Cardiac fibroblast (primary cell): ENCODE measurements around the gene NKPD1.

ENCODE experiments used
- DNase-seq, 2 donors: peaks; one replicate each; pipeline versions ENCODE4 v3.0.0 to v3.0.0-alpha.2; 2010; ENCODE audit warnings: low read depth in 2 of 2
- H3K4me3 ChIP-seq, 2 donors: replicated peaks in 1 of 2; 1 replicate in 1 of 2; 2 replicates in 1 of 2; pipeline ENCODE4 v1.5.1; 2011; ENCODE audit warnings: low read depth in 2 of 2, low read length in 2 of 2, mild to moderate bottlenecking in 2 of 2, moderate library complexity in 1 of 2
- TF ChIP-seq, protein P1 (sequence below): IDR thresholded peaks from one replicate; pipeline ENCODE4 v1.5.1; 2011; ENCODE audit warnings: low read depth, mild to moderate bottlenecking, low read length, inconsistent platforms

NKPD1 gene

DNA sequence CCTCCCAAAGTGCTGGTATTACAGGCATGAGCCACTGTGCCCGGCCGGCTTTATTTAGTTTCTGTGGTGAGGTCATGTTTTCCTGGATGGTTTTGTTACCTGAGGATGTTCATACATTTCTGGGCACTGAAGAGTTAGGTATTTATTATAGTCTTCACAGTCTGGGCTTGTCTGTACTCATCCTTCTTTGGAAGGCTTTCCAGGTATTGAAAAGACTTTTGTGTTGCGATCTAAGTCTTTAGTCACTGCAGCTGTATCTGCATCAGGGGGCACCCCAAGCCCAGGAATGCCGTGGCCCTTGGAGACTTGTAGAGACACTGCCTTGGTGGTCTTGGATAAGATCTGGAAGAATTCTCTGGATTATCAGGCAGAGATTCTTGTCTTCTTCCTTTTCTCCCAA lies 30.6 kb upstream of the NKPD1 start:
- no peak for DNase-seq
- H3K4me3 ChIP-seq, result no peak overlapping the region
- TF ChIP-seq, protein P1, sequence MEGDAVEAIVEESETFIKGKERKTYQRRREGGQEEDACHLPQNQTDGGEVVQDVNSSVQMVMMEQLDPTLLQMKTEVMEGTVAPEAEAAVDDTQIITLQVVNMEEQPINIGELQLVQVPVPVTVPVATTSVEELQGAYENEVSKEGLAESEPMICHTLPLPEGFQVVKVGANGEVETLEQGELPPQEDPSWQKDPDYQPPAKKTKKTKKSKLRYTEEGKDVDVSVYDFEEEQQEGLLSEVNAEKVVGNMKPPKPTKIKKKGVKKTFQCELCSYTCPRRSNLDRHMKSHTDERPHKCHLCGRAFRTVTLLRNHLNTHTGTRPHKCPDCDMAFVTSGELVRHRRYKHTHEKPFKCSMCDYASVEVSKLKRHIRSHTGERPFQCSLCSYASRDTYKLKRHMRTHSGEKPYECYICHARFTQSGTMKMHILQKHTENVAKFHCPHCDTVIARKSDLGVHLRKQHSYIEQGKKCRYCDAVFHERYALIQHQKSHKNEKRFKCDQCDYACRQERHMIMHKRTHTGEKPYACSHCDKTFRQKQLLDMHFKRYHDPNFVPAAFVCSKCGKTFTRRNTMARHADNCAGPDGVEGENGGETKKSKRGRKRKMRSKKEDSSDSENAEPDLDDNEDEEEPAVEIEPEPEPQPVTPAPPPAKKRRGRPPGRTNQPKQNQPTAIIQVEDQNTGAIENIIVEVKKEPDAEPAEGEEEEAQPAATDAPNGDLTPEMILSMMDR, result no peak

DNA sequence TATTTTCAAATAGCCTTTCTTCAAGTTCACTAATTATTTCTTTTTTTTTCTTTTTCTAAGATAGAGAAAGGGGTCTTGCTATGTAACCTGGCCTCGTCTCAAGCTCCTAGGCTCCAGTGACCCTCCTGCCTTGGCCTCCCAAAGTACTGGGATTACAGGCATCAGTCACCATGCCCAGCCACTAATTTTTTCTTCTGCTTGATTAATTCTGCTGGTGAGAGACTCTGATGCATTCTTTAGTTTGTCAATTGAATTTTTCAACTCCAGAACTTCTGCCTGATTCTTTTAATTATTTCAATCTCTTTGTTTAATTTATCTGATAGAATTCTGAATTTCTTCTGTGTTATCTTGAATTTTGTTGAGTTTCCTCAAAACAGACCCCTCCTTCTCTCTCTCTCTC lies 29.2 kb upstream of the NKPD1 start:
- no peak for DNase-seq
- TF ChIP-seq, protein P1, result no peak
- no peak overlapping the region for H3K4me3 ChIP-seq

DNA sequence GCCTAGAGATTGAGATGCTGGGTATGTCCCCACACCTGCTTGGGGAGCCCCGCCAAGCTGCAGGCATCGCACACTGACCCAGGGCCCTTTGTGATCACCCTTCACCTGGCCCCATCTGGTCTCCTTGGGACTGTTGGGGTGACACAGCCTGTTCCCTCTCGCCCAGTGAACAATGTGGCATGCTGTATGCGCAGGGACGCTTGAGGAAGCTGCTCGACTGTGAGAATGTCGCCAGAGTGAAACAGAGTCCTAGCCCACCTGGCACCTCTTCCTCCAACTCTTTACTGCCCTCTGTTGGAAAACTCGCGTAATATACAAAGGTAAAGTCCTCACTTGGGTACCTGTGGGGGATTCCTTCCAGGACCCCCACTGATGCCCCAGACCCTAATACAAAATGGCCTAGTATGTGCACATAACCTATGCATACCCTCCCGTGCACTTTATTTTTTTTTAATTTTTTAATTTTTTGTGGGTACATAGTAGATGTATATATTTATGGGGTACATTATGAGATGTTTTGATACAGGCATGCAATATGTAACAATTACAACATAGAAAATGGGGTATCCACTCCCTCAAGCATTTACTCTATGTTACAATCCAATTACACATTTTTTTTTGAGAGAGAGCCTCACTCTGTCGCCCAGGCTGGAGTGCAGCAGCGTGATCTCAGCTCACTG lies 26.8 kb upstream of the NKPD1 start:
- TF ChIP-seq, protein P1, result peak; percentile 62
- H3K4me3 ChIP-seq, result no peak overlapping the region
- peak in 1 of 2 donors; percentile 15 for DNase-seq

DNA sequence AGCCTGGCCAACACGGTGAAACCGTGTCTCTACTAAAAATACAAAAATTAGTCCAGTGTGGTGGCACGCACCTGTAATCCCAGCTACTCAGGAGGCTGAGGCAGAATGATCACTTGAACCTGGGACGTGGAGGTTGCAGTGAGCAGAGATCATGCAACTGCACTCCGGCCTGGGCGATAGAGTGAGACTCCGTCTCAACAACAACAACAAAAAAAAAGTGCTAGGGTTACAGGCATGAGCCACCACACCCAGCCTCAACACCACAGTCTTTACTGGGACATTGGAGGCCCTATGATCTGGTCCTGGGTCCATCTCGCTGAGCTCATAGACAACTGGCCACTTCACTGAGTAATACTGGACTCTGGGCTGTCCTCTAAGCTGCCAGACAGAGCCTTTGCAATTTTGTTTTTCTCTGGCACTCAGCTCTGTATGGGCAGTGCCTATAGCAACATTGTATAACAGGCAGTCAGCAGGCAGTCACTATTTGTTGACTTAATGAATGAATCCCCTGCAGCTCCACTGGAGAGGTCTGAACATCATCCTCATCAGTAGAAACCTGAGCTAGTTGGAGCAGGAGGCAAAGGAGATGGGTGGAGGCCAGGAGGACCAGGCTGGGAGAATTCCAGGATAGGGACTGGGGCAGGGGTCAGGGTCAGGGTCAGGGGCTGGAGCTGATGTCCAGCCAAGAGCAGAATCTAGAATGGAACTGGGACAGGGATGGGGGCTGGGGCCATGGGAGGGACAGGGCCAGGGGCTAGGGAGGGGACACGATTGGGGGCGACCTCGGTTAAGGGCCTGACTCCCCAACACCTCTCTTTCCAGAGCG lies 25.9 kb upstream of the NKPD1 start:
- H3K4me3 ChIP-seq, result no peak overlapping the region
- TF ChIP-seq, protein P1, result no peak
- DNase-seq, result peak in 1 of 2 donors; percentile 52

DNA sequence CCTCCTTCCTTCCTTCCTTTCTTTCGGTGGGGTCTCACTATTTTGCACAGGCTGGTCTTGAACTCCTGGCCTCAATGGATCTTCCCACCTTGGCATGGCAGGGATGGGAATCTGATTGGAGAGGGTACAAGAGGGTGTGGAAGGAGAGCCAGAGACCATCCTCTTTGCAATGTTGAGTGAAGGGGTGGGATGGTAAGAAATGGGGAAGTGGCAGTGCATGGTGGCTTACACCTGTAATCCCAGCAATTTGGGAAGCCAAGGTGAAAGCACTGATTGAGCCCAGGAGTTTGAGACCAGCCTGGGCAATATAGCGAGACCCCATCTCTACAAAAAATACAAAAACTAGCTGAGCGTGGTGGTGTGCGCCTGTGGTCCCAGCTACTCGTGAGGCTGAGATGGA lies 23.3 kb upstream of the NKPD1 start:
- TF ChIP-seq, protein P1, result no peak
- DNase-seq, result no peak
- no peak overlapping the region for H3K4me3 ChIP-seq

DNA sequence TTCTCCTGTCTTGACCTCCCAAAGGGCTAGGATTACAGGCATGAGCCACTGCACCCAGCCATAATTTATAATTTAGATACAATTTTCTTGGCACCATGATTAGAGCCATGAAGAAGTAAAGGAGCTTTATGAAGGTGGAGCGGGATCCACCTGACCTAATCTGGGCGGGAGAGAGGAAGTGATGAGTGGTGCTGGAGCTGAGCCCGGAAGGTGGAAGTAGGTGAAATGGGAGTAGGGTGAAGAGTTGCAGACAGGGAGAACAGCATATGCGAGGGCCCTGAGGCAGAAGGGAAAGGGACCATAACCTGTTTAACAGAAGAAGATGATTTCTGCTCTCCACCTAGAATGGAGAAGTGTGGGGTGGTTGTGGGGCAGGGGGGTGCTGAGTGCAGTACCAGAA lies 22.0 kb upstream of the NKPD1 start:
- H3K4me3 ChIP-seq, result no peak overlapping the region
- no peak for DNase-seq
- TF ChIP-seq, protein P1, result no peak
